T47D (cell line): Measurements from ENCODE around the gene MAEL.

Experiments used
- DNase-seq, 2 experiments: peaks; one replicate each; pipeline versions ENCODE4 v3.0.0 to v3.0.0-alpha.2; 2011 to 2012; ENCODE audit warnings: low read depth in 1 of 2, low spot score in 1 of 2
- JUND ChIP-seq: IDR thresholded peaks from 2 replicates; pipeline ENCODE4 v1.6.1; 2012; ENCODE audit warnings: low read depth
- in situ Hi-C: cut with HindIII; loops from 2 replicates; pipeline ENCODE4 v1.10.0; 2016; ENCODE audit warnings: low sequenced_read_pairs, low pct_unique_long_range_greater_than_20kb

MAEL gene

GRCh38 chr1:166960858-166961474, 28.1 kb upstream of the MAEL start:
- in situ Hi-C loops = no loop called here
- TF ChIP-seq JUND = no peak
- DNase-seq = no peak

GRCh38 chr1:166969074-166969677, 19.9 kb upstream of the MAEL start:
- no peak for TF ChIP-seq JUND
- in situ Hi-C loops = no loop called here

GRCh38 chr1:166971252-166971651, 17.8 kb upstream of the MAEL start:
- in situ Hi-C loops = no loop called here
- no peak for DNase-seq
- TF ChIP-seq JUND = no peak

More at GRCh38 chr1:166969074-166969677, 19.9 kb upstream of the MAEL start:
- no peak for DNase-seq

- TF ChIP-seq JUND = no peak
- in situ Hi-C loops = no loop called here
These were observed 16.9 kb upstream of the MAEL start for GRCh38 chr1:166972193-166972592.

GRCh38 chr1:166972826-166973225, 16.3 kb upstream of the MAEL start:
- in situ Hi-C loops = no loop called here

More at GRCh38 chr1:166972193-166972592, 16.9 kb upstream of the MAEL start:
- no peak for DNase-seq

GRCh38 chr1:166974647-166975345, 14.3 kb upstream of the MAEL start:
- no peak for DNase-seq
- in situ Hi-C loops = no loop called here
- TF ChIP-seq JUND = no peak

More at GRCh38 chr1:166972826-166973225, 16.3 kb upstream of the MAEL start:
- no peak for TF ChIP-seq JUND
- DNase-seq = no peak

- in situ Hi-C loops = no loop called here
- no peak for TF ChIP-seq JUND
These were observed 13.5 kb upstream of the MAEL start, which contains the start of gene ILDR2 for GRCh38 chr1:166975361-166976129. Gene ILDR2 (minus strand): TSS chr1:166975540. CDS start chr1:166975268, 272 bp downstream.

GRCh38 chr1:166977951-166978350, 11.1 kb upstream of the MAEL start:
- no peak for TF ChIP-seq JUND
- in situ Hi-C loops = no loop called here
- no peak for DNase-seq

More at GRCh38 chr1:166975361-166976129, 13.5 kb upstream of the MAEL start, which contains the start of gene ILDR2:
- peak; percentile 45 to 68 for DNase-seq

- TF ChIP-seq JUND = no peak
- DNase-seq = no peak
- in situ Hi-C loops = no loop called here
These were observed 10.3 kb upstream of the MAEL start for GRCh38 chr1:166978821-166979220.

GRCh38 chr1:166980383-166980782, 8.7 kb upstream of the MAEL start:
- no peak for TF ChIP-seq JUND
- DNase-seq = no peak
- in situ Hi-C loops = no loop called here

GRCh38 chr1:166980818-166981217, 8.3 kb upstream of the MAEL start:
- TF ChIP-seq JUND = no peak
- in situ Hi-C loops = no loop called here
- no peak for DNase-seq

- DNase-seq = no peak
- in situ Hi-C loops = no loop called here
- TF ChIP-seq JUND = no peak
These were observed 7.5 kb upstream of the MAEL start for GRCh38 chr1:166981589-166981988.
